Vagina (tissue), 2 donors: ENCODE measurements around the gene HECTD3.

Experiments
- POLR2A ChIP-seq, 2 donors: fragments of 450-650 bp; IDR thresholded peaks; one replicate each; pipeline ENCODE4 v1.6.1; 2017; ENCODE audit warnings: antibody characterized with exemption in 2 of 2, mild to moderate bottlenecking in 2 of 2, moderate library complexity in 2 of 2
- TF ChIP-seq, protein P1 (sequence below), 3 experiments: fragments of 450-650 bp in 2 of 3; fragments of 200-600 bp in 1 of 3; sonication (generic) in 1 of 3; IDR thresholded peaks; one replicate each; pipeline ENCODE4 v1.5.1; 2017 to 2019; ENCODE audit warnings: antibody characterized with exemption in 3 of 3, mild to moderate bottlenecking in 2 of 3, moderate library complexity in 2 of 3

- TF ChIP-seq, protein P1, sequence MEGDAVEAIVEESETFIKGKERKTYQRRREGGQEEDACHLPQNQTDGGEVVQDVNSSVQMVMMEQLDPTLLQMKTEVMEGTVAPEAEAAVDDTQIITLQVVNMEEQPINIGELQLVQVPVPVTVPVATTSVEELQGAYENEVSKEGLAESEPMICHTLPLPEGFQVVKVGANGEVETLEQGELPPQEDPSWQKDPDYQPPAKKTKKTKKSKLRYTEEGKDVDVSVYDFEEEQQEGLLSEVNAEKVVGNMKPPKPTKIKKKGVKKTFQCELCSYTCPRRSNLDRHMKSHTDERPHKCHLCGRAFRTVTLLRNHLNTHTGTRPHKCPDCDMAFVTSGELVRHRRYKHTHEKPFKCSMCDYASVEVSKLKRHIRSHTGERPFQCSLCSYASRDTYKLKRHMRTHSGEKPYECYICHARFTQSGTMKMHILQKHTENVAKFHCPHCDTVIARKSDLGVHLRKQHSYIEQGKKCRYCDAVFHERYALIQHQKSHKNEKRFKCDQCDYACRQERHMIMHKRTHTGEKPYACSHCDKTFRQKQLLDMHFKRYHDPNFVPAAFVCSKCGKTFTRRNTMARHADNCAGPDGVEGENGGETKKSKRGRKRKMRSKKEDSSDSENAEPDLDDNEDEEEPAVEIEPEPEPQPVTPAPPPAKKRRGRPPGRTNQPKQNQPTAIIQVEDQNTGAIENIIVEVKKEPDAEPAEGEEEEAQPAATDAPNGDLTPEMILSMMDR (IDR thresholded peaks at IDR 0.05): no peak
- TF ChIP-seq POLR2A (IDR thresholded peaks at IDR 0.05): no peak
Observed at GRCh38 chr1:44976252-44976651, 34.9 kb downstream of the HECTD3 start.
